SIG-M5 treated with dmso at 0.1 percent for 504 hours (cell line): ENCODE measurements around the gene GPATCH1.
"Not testable (repeated sequence)": the region's sequence is repeated elsewhere in the genome, so short reads cannot be mapped to it uniquely, and the experiment has no call there.

ENCODE experiments used
- DNase-seq: peaks from one replicate; lab custom pipeline; 2025; ENCODE audit not compliant: unreplicated experiment; lab: John Stamatoyannopoulos, UW

GPATCH1 gene

DNA sequence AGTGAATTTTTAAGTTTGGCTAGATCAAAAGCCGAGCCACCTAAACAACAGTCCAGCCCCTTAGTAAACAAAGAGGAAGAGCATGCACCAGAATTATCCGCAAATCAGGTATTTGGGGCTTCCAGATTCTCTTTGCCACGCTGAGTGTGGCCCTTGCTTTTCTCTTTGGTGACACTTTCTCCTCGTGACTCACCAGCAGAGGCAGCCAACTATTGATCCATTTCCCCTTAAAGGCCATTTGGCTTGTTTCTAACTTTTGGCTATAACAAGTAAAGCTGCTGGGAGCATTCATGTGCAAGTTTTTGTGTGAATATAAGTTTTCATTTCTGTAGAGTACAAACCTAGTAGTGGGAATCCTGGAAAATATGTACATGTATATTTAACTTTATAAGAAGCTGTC, 33.3 kb downstream of the GPATCH1 start:
- no peak for DNase-seq

DNA sequence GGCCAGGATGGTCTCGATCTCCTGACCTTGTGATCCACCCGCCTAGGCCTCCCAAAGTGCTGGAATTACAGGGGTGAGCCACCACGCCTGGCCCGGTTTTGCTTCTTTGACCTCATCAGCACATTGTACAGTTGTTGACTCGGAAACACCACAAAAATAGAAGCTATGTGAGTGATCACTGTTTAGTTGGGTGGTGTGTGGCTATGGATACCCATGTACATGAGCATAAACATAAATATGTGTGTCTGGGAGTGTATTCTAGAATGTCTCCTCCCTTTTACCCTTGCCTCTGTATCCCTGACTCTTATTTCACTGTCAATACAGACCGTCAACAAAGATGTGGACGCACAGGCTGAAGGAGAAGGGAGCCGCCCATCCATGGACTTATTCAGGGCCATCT, 36.5 kb downstream of the GPATCH1 start:
- DNase-seq = no peak

DNA sequence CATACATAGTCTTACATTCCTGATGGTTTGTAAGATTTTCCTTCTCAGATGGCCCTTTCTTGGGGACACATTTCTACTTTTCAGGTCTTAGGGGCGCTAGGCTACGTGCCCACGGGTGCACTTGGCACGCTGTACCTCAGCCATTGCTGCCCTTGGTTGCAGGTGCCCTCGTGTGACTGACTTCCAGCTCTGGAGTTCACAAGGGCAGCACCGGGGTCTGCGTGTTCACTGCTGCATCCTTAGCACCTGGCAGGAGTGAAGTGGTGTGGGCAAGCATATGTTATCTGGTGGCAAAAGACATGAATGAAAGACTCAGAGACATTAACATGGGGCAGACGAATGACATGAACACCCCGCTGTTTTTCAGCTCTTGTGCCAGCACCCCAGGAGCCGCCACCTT, 37.7 kb downstream of the GPATCH1 start:
- DNase-seq = no peak

DNA sequence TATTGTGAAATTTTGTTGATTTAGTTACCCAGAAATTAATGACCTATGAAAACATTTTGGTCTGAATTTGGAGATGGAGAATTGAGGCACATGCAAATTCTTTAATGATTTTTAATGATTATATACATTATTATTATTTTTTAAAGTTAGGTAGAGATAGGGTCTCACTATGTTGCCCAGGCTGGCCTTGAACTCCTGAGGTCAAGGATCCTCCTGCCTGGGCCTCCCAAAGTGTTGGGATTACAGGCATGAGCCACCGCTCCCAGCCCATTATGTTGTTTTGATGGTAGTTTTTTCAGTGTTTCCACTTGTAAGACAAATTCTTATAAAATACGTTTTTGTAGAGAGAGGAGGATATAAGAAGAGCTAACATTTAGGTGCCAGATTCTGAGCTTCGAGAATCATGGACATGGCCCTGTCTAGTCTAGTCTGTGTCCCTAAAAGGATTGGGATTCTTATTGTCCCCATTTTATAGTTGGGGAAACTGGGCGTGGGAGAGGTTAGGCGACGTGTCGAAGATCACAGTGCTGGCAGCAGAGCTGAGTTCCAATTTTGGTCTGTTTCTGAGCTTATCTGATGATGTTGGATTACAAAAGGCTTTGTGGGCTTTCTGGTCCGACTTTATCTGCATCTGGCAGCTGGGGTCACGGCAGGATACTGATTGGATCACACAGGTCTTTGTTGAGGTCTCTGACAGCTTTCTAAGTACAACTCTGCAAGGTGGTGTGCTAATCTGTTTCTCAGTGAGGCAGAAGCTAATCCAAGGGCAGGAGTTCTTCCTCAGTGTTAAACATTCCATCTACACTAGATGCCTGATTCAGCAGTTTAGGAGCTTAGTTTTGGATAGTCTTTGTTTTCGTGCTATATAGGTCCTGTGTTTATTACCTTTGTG, 43.5 kb downstream of the GPATCH1 start:
- DNase-seq = no peak

DNA sequence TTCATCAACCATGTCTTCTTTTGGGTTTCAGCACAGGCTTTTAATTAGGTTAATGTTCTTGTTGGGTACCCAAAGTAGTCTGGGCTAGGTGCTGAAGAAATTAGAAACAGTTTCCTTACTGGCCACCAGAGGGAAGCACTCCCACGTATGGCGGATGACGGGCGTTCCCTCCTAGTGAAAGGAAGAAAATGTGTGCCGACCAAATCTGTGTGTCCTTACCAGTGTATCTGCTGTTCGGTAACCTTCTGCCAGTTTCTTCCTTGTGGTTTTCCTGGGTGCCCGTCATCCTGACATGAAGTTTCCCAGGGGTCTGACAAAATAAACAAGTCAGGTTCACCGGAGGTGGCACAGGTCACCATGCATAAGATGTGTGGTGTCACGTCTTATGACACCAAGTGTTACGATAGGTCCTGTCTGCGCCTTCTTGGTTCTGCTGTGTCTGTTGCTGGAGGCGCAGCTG, 45.0 kb downstream of the GPATCH1 start:
- DNase-seq = peak; percentile 78

DNA sequence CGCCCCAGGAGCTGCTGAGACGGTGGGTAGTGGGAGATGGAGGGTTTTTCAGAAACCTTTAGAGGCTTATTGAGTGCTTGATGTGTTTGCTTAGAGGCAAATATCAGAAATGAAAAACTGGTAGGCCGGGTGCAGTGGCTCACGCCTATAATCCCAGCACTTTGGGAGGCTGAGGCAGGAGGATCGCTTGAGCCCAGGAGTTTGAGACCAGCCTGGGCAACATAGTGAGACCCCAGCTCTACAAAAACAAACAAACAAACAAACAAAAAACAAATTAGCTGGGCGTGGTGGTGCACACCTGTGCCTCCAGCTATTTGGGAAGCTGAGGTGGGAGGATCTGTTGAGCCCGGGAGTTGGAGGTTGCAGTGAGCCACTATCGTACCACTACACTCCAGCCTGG, 45.7 kb downstream of the GPATCH1 start:
- DNase-seq = not testable (repeated sequence)

DNA sequence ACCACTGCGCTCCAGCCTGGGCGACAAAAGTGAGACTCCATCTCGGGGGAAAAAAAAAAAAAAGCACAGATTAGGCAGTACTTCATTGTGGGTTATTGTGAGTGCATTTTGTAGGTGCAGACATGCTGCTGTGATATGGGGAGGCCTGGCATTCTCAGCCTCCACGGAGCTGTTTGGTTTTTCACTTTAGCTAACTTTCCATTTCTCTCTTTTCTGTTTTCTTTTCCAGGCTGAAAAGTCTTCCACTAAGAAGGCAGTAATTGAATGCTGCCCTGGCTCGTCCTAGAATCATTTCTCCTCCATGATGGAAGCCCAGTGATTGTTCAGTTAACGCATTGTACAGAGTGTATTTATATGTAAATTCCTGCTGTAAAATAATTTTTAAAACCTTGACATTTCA, 48.9 kb downstream of the GPATCH1 start:
- no peak for DNase-seq

DNA sequence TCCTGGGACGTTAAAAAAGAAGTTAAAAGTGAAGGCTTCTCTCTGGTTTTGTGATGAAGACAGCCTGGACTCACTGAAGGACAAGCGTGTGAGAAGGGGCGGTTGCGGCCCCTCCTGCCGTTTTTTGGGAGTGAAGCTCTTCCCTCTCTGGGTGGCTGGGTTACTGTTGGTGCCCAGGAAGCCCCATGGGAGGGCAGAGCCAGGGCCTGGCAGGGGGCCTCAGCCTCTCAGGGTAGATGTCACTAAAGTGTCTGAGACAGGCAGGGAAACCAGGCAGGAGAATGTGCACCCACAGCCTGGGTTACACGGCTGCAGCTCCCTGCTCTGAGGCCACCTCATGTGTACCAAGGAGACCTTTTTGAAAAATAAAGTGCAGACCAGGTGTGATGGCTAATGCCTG, 49.5 kb downstream of the GPATCH1 start:
- DNase-seq = no peak

DNA sequence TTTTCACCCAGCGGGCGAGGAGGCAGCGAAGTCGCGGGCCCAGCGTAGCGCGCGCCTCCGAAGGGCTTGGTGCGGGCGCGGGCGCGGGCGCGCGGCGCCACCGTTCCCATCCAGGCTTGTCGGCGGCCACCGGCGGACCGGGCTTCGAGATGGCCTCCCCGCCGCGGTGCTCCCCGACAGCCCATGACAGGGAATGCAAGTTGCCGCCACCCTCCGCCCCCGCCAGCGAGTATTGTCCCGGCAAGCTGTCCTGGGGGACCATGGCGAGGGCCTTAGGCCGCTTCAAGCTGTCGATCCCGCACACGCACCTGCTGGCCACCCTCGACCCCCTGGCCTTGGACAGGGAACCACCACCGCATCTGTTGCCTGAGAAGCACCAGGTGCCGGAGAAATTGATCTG, 51.0 kb downstream of the GPATCH1 start, which contains the start of gene WDR88:
TSS of gene WDR88 (plus strand) at position 94 of the 400 bp plus-strand sequence. CDS start at position 150, 56 bp downstream.
- DNase-seq = no peak

DNA sequence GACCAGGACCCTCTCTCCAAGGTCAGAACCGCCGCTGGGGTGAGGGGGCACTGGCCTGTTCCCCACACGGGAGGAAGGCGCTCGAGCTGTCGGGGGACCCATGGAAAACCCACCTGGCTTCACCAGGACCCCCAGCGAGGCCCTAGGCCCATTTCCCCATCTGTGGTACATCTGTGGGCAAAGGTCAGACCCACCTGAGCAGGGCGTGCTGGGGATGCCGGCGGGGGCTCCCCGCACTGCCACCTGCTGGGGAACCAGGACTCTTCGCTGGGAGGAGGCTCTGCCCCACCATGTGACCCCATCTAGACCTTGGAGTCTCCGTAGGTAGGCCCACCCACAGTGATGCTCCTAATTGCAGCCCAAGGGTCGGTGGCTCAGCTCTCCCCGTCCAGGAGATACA, 51.4 kb downstream of the GPATCH1 start:
- DNase-seq = no peak

DNA sequence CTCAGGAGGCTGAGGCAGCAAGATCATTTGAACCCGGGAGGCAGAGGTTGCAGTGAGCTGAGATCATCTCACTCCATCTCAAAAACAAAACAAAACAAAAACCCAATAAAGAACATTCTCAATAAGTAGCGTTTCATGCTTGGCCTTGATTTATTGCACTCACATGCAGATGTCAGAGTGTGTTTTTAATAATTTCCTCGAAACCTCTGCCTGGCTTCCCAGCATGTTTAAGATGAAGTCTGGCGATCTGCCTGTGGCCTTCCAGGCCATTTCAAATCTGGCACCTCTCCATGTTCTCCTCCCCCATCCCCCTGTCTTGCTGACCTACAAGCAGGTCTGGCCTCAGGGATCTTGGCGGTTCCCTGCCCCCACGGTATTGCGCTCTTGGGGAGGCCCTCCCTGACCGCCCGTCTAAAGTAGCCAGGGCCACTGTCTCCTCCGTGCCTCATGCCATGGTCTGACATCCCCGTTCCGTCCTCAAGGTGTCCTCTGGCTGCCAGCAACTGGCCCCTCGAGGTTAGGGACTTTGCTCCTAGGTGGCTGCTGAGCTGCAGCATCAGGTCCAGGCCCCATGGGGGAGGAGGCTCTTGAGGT, 52.6 kb downstream of the GPATCH1 start:
- DNase-seq = no peak

DNA sequence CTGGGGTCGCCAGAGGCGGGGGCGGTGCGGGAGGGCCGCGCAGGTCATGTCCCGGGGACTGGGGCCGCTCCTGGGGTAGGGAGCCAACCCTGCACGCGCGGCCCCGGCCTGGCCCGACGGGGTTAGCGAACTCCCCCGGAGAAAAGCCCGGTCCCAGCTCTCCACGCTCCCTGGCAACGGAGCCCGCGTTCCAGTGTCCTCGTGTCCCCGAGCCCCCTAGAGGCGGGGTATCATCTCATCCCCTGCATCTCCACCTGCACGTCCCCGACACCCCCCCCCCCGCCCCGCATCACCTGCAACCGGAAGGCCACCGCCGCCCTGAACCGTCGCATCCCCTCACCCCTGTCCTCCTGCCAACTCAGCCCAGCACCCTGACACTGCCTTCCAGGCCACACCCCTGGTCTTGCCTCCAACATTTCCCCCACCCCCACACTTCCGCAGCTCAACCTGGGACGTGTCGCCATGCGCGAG, 53.6 kb downstream of the GPATCH1 start:
- no peak for DNase-seq

DNA sequence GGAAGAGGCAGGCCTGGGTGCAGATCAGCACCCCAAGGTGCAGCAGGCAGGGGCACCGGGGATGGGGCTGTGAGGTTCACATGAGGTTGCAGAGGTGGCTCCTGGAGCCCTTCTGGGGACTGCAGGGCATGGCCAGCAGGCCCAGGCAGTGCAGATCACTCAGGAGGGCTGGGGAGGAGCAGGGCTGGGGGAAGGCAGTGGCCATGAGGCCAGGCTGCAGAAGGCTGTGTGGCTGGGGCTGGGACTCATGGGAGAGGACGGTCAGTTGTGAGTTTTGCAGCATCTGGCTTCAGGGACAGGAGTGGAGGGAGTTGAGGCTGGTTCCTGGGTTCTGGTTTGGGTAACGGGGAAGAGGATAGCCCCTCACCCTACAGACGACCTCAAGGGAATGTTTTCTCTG, 58.2 kb downstream of the GPATCH1 start:
- no peak for DNase-seq

DNA sequence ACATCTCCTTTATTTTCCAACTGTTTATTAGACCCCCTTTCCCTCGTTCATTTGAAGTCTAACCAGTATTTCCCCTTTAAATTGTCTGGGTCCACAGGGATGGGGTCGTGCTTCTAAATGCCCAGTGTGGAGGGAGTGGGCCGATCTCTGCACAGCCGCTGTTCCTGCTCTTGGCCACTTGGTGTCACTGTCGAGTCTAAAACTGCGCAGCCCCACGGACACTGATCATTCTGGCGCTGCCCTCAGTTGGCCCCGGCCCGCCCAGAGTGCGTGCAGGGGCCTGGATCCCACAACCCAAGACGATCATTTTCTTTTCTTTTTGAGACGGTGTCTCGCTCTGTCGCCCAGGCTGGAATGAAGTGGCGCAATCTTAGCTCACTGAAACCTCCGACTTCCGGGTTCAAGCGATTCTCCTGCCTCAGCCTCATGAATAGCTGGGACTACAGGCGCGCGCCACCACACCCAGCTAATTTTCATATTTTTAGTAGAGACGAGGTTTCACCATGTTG, 63.0 kb downstream of the GPATCH1 start:
- DNase-seq = peak; percentile 80

DNA sequence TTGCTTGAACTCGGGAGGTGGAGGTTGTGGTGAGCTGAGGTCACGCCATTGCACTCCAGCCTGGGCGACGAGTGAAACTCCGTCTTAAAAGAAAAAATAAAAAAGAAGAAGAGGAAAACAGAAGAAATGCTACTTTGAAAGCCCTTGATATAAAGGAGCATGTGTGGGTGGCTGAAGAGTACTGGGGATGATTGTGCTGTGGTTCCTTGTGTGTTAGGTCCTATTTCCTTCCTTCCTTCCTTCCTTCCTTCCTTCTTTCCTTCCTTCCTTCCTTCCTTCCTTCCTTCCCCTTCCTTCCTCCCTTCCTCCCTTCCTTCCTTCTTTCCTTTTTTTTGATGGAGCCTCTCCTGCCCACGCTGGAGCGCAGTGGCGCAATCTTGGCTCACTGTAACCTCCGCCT, 65.2 kb downstream of the GPATCH1 start:
- no peak for DNase-seq

DNA sequence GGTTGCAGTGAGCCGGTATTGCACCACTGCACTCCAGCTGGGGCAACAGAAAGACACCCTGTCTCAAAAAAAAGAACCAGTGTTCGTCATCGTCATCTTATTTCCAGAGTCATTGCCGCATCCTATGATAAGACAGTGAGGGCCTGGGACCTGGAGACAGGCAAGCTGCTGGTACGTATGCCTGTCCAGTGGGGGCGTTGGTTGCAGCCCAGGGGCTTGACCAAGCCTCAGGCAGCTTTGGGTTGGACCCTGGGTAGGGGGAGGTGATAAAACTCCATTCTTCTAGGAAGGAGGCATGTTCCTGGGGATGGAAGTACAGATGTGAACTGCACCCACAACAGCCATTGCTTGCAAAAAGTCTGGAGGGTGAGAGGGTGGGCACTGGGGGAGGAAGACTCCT, 66.6 kb downstream of the GPATCH1 start:
- no peak for DNase-seq

DNA sequence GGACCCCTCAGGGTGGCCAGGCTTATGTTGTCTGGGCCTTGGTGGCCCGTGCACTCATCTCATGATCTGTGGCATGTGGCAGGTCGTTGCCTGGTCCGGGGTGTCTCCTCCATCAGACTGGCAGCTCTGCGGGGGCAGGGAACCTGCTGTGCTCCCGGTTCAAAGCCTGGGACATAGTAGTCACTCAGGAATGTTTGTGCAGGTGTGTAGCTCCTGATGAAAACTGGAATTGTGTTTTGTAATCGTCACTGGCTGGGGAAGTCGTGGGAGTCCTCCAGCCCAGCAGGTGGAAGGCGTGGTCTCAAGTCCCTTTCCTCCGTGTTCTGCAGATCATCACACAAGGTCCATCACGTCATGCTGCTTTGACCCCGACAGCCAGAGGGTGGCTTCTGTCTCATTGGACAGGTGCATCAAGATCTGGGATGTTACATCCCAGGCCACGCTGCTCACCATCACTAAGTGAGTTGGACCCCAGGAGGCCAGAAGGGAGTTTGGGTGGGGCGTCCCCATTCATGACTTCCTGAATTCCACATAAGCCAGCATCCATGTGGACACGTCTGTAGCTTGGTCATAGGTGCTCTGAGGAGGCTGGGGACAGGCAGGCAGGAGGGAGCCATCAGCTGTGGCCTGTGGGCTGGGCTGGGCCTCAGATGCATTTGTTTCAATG, 70.0 kb downstream of the GPATCH1 start:
- DNase-seq = no peak

DNA sequence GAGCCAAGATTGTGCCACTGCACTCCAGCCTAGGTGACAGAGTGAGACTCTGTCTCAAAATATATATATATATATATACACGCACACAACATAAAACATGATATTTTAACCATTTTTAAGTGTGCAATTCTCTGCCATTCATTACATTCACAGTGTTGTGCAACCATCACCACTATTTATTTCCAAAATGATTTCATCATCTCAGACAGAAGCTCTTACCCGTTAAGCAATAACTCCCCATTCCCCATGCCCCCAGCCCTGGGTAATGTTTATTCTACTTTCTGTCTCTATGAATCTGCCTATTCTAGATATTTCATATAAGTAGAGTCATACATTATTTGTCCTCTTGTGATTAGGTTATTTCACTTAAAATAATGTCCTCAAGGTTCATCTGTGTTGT, 71.2 kb downstream of the GPATCH1 start:
- no peak for DNase-seq

DNA sequence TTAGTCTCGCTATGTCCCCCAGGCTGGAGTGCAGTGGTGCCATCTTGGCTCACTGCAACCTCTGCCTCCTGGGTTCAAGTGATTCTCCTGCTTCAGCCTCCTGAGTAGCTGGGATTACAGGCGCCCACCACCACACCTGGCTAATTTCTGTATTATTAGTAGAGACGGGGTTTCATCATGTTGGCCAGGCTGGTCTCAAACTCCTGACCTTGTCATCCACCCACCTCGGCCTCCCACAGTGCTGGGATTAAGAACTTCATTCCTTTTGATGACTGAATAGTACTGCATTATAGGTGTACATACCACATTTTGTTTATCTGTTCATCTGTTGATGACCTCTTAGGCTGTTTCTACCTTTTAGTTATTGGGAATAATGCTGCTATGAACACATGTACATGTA, 71.6 kb downstream of the GPATCH1 start:
- not testable (repeated sequence) for DNase-seq

DNA sequence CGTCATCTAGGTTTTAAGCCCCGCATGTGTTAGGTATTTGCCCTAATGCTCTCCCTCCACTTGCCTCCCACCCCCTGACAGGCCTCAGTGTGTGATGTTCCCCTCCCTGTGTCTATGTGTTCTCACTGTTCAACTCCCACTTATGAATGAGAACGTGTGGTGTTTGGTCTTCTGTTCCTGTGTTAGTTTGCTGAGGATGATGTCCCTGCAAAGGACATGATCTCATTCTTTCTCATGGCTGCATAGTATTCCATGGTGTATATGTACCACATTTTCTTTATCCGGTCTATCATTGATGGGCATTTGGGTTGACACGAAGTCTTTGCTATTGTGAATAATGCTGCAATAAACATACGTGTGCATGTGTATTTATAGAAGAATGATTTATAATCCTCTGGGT, 73.3 kb downstream of the GPATCH1 start:
- not testable (repeated sequence) for DNase-seq

DNA sequence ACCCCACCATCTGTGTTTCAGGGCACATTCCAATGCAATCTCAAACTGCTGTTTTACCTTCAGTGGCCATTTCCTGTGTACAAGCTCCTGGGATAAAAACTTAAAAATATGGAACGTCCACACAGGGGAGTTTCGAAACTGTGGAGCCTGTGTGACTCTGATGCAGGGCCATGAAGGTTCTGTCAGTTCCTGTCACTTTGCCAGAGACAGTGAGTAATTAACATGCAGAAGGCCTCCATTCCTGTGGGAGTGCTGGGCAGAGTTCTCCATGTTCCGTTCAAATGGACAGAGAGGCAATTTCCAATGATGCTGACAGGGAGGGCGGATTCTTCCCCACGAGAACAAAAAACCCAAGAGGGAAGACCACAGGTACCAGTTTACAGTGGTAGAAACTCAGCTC, 75.4 kb downstream of the GPATCH1 start:
- DNase-seq = no peak

DNA sequence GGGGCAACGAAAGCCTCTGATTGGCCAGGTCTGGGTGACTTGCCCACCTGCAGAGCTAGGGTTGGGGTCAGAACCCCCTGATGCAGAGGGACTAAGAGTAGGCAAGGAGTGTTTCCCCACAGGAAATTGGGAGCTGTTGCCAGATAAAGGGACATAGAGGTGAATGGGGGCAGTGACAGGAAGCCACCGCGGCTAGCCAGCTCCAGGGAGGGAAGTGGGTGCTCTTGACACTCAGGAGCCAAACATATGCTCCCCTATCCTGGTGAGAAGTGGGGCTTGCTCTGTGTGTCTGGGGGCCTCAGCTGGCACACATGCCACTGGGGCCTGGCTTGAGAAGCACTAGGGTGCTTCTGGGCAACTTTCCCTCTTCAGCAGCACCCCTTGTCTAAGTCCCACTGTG, 76.9 kb downstream of the GPATCH1 start:
- no peak for DNase-seq
